NCI-H2196 treated with DMSO at 0.1 percent for 48 hours (cell line): Measurements from ENCODE around the gene UCN3.
"Not testable (repeated sequence)": the region's sequence is repeated elsewhere in the genome, so short reads cannot be mapped to it uniquely, and the experiment has no call there.

ENCODE experiments used
- DNase-seq: peaks from one replicate; lab custom pipeline; 2025; ENCODE audit not compliant: unreplicated experiment; lab: John Stamatoyannopoulos, UW

UCN3 gene

DNA sequence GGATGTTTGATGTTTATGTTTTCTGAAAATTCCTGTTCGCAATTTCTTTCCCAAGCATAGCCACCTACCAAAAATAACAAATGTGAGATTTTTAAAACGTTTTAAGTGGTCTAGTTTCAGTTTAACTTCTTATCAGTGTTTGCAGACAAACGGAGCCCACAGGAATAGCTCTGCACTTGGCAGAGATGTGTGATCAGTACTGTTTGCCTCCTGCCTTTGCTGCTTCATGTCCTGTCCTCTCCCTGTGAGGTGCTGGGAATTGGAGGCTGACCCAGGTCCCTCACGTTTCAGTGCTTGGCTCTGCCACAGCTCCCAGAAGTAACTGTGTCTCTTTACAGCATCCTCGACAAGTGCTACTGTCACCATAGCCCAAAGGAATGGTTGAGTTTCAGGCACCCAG, 1.2 kb downstream of the UCN3 start:
- no peak for DNase-seq

- no peak for DNase-seq
Observed at GRCh38 chr10:5369362-5370158, 4.8 kb downstream of the UCN3 start.

DNA sequence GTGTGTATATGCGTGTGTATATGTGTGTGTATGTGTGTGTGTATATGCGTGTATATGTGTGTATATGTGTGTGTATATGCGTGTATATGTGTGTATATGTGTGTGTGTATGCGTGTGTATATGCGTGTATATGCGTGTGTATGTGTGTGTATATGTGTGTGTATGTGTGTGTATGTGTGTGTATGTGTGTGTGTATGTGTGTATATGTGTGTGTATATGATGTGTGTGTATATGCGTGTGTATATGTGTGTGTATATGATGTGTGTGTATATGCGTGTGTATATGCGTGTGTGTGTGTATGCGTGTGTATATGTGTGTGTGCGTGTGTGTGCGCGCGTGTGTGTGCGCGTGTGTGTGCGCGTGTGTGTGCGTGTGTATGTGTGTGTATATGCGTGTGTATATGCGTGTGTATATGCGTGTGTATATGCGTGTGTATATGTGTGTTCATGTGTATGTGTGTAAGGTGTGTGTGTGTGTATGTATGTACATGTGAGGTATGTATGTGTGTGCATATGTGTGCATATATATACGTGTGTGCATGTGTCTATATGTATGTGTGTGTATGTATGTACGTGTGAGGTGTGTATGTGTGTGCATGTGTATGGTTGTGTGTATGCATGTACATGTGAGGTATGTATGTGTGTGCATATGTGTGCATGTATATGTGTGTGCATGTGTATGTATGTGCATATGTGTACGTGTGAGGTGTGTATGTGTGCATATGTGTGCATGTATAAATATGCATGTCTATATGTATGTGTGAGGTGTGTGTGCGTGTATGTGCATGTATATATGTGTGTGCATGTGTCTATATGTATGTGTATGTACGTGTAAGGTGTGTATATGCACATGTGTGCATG, 6.0 kb downstream of the UCN3 start:
- DNase-seq, result no peak

DNA sequence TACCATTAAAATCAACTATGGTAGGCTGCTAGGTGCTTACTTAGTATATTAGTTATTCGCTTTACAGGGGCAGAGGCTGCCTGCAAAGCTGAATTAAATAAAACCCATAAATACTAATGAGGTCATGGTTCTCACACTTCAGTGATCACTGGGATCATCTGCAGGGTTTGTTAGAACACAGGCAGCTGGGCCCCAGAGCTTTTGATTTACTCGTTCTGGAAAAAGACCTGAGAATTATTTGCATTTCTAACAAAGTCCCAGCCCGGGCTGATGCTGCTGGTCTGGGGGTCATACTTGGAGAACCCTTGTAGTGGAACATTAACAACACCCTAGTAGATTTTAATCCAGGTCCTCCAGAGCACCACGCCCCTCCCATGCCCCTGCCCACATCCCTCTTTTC, 8.5 kb downstream of the UCN3 start:
- DNase-seq, result no peak

GRCh38 chr10:5373891-5374611, 9.3 kb downstream of the UCN3 start:
- DNase-seq, result no peak

- DNase-seq, result no peak
Observed at GRCh38 chr10:5376450-5376849, 11.7 kb downstream of the UCN3 start.

DNA sequence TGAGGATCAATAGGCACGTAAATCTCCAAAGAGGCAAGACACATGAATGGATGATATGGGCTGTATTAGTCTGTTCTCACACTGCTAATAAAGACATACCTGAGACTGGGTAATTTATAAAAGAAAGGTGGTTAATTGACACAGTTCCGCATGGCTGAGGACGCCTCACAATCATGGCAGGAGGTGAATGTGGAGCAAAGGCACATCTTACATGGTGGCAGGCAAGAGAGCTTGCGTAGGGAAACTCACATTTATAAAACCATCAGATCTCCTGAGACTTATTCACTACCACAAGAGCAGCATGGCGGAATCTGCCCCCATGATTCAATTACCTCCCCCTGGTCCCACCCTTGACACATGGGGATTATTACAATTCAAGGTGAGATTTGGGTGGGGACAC, 14.4 kb downstream of the UCN3 start:
- not testable (repeated sequence) for DNase-seq

DNA sequence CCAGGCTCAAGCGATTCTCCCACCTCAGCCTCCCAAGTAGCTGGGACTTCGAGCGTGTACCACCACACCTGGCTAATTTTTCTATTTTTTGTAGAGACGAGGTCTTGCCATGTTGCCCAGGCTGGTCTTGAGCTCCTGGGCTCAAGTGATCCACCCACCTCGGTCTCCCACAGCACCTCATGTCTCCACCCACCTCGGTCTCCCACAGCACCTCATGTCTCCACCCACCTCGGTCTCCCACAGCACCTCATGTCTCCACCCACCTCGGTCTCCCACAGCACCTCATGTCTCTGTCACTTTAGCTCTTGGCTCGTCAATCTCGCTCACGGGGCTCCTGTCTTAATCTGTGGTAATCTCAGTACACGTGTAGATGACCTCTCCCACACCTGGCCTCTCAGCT, 15.6 kb downstream of the UCN3 start:
- not testable (repeated sequence) for DNase-seq

GRCh38 chr10:5381187-5381586, 16.4 kb downstream of the UCN3 start:
- no peak for DNase-seq

DNA sequence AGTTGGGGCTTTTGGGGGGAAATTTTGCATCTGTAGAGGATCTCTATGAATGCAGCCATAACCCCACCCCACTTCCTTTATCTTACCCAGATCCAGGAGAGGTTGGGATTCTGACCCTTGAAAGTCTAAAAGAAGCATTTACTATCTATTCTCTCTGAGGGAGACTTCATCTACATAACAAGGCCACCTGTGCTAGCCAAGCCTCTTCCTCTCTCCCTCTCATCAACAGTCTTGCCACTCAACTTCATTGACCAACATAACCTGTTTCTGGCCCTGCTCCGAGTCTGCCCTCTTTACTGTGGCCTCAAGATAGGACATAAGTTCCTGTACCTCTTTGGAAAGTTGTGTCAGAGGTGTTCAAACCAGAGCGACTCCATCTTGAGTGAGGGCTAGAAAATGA, 20.5 kb downstream of the UCN3 start:
- DNase-seq, result no peak

DNA sequence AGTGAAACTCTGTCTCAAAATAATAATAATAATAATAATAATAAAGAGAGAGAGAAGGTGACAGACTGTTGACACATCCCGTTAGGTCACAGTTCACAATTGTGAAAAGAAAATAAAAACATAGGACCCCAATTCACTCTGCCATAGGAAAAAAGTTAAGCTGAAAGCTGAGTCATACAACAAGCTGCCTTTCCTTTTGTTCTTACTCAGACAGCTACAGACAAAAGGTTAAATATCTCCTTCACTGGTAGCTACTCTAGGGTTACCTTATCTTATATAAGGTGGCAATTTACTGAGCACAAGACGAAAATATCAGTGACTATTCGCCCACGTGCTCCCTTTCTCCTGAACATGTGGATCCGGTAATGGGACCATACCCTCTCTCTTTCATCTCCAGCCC, 22.4 kb downstream of the UCN3 start:
- no peak for DNase-seq

GRCh38 chr10:5390607-5391205, 25.9 kb downstream of the UCN3 start:
- no peak for DNase-seq

DNA sequence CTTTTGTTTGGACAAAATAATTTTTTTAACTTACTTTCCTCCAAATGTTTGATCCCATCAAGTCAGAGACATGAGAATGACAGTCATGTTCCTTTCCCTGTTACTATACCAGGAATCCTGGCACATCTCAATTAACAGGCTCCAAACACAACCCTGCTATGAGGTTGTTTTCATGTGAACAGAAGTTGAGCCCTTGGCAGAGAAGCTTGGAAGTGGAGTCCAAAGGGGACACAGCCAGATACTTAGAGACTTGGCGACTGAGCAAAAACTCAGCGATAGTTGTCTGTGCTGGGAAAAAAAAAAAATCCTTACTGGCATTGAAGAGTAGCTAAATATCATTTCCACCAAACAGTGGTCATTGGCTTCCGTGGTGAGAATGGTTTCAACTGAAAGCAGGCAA, 27.0 kb downstream of the UCN3 start:
- DNase-seq, result no peak

GRCh38 chr10:5393529-5393928, 28.8 kb downstream of the UCN3 start:
- DNase-seq, result no peak

GRCh38 chr10:5395168-5395567, 30.4 kb downstream of the UCN3 start:
- no peak for DNase-seq

GRCh38 chr10:5396556-5397300, 32.0 kb downstream of the UCN3 start:
- DNase-seq, result no peak

DNA sequence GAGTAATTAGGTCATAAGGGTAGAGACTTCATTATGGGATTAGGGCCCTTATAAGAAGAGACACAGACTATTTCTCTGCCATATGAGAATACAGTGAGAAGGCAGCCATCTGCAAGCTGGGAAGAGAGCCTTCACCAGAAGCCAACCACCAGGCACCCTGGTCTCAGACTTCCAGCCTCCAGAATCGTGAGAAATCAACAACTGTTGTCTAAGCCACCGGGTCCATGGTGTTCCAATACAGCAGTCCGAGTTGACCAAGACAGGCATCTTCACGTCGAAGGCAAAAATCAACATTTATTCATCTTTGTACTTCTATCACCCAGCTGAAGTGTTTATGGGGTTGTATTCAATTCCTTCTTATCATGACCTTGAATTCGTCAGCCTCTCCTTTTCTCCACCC, 34.6 kb downstream of the UCN3 start:
- DNase-seq, result no peak

- no peak for DNase-seq
Observed at GRCh38 chr10:5400468-5401240, 35.9 kb downstream of the UCN3 start.

DNA sequence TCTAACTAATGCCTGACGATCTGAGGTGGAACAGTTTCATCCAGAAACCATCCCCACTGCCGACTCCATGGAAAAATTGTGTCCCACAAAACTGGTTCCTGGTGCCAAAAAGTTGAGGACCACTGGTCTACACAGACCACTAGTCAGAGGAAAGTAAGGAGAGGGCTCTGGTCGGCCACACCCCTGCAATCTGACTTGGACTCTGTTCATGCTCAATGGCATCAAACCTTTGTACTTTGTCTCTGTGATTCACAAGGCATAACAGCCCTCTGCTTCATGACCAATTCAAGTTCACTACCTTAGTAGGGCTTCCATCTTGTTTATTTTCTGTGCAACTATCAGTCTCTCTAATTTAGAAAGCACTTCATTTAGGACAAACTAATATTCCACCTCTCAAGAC, 38.0 kb downstream of the UCN3 start:
- no peak for DNase-seq
